Spinal cord (tissue), 10 donors: ENCODE measurements around the gene RAB1A. TPM values are rescaled to one million over a fixed set of nuclear protein-coding genes. Genes with fewer than 3 reads are reported as not detected.

Experiments
- DNase-seq, 6 donors: peaks; one replicate each; pipeline versions ENCODE4 v3.0.0 to v3.0.0-alpha.2; 2013 to 2015; ENCODE audit warnings: low spot score in 6 of 6, low read depth in 4 of 6
- H3K27ac ChIP-seq: one replicate; pipeline ENCODE4 v1.5.1; 2013; ENCODE audit warnings: low read depth, low read length, control low read depth
- H3K27me3 ChIP-seq: one replicate; pipeline ENCODE4 v1.6.1; 2013; ENCODE audit warnings: low read length; ENCODE audit not compliant: control insufficient read depth, insufficient read depth
- H3K36me3 ChIP-seq: one replicate; pipeline ENCODE4 v1.6.1; 2013; ENCODE audit warnings: low read length; ENCODE audit not compliant: control insufficient read depth, insufficient read depth
- H3K4me1 ChIP-seq: one replicate; pipeline ENCODE4 v1.6.1; 2013; ENCODE audit warnings: low read length; ENCODE audit not compliant: control insufficient read depth, insufficient read depth
- H3K4me3 ChIP-seq: one replicate; pipeline ENCODE4 v1.5.1; 2013; ENCODE audit warnings: low read depth, low read length, control low read depth
- H3K9me3 ChIP-seq: one replicate; pipeline ENCODE4 v1.6.1; 2013; ENCODE audit warnings: low read length; ENCODE audit not compliant: control insufficient read depth, insufficient read depth
- WGBS: methylation state at CpG from one replicate; pipeline ENCODE4 v1.1.5; 2013; ENCODE audit warnings: missing lambda C conversion rate; ENCODE audit not compliant: insufficient coverage; 5-methylcytosine and 5-hydroxymethylcytosine counted together
- polyA plus RNA-seq, 2 donors: library from polyadenylated mRNA; unstranded; fragments of 120-200 nt; gene quantifications; one replicate each; pipeline ENCODE4 v1.2.1, GENCODE V29; 2013; ENCODE audit not compliant: insufficient read length in 2 of 2
- total RNA-seq, 2 donors: library from RNA; depleted of rRNA in 1 of 2; stranded (reverse); fragments of 120-200 nt in 1 of 2; fragments of >200 nt in 1 of 2; gene quantifications; one replicate each; pipeline versions ENCODE4 v1.2.3 to v1.2.4, GENCODE V29; 2013 to 2014
- donor health status: healthy.

The RAB1A gene
- total and polyA plus RNA-seq, 4 donors, result 96.1 to 284 (median 185) TPM

GRCh38 chr2:65077898-65078297 is 52.0 kb downstream of the RAB1A start:
- WGBS, result 85% methylated on average over 2 of the region's 7 CpGs
- H3K27ac ChIP-seq, result no peak overlapping the region
- peaks cover 9% of the 10 kb centered on the region for H3K4me1 ChIP-seq
- DNase-seq, result no peak
- H3K36me3 ChIP-seq, result peaks cover 52% of the 10 kb centered on the region
- H3K9me3 ChIP-seq, result no peaks in the 10 kb centered on the region
- H3K27me3 ChIP-seq, result no peaks in the 10 kb centered on the region
- no peak overlapping the region for H3K4me3 ChIP-seq

GRCh38 chr2:65076345-65076710 is 53.6 kb downstream of the RAB1A start:
- peaks cover 57% of the 10 kb centered on the region for H3K36me3 ChIP-seq
- no peaks in the 10 kb centered on the region for H3K27me3 ChIP-seq
- H3K27ac ChIP-seq, result peak overlapping the region; percentile 27
- no peaks in the 10 kb centered on the region for H3K9me3 ChIP-seq
- DNase-seq, result no peak
- H3K4me1 ChIP-seq, result peaks cover 18% of the 10 kb centered on the region
- 80% methylated on average over 1 of the region's 7 CpGs for WGBS
- no peak overlapping the region for H3K4me3 ChIP-seq

GRCh38 chr2:65075605-65076344 is 54.1 kb downstream of the RAB1A start:
- Histone ChIP-seq H3K9me3 (no peaks in the 10 kb centered on the region), H3K36me3 (peaks cover 63% of the 10 kb centered on the region), H3K4me3 (no peak overlapping the region), H3K4me1 (peaks cover 16% of the 10 kb centered on the region), H3K27me3 (no peaks in the 10 kb centered on the region), H3K27ac (peak overlapping the region; percentile 35)
- 53% methylated on average over 3 of the region's 5 CpGs for WGBS
- DNase-seq, result peak in 1 of 6 donors; percentile 44

GRCh38 chr2:65075176-65075575 is 54.7 kb downstream of the RAB1A start:
- no peak for DNase-seq
- H3K27ac ChIP-seq, result peak overlapping the region; percentile 35
- H3K4me3 ChIP-seq, result no peak overlapping the region
- no peaks in the 10 kb centered on the region for H3K27me3 ChIP-seq
- H3K9me3 ChIP-seq, result no peaks in the 10 kb centered on the region
- peaks cover 20% of the 10 kb centered on the region for H3K4me1 ChIP-seq
- WGBS, result 100% methylated on average over 1 of the region's 9 CpGs
- H3K36me3 ChIP-seq, result peaks cover 65% of the 10 kb centered on the region

- no peak overlapping the region for H3K4me3 ChIP-seq
- WGBS, result 96% methylated on average over 5 of the region's 12 CpGs
Observed at GRCh38 chr2:65073879-65074565, 55.9 kb downstream of the RAB1A start.

GRCh38 chr2:65072181-65072970 is 57.5 kb downstream of the RAB1A start:
- Histone ChIP-seq H3K9me3 (no peaks in the 10 kb centered on the region), H3K4me3 (no peak overlapping the region), H3K4me1 (peaks cover 34% of the 10 kb centered on the region), H3K27ac (no peak overlapping the region), H3K36me3 (peaks cover 56% of the 10 kb centered on the region), H3K27me3 (no peaks in the 10 kb centered on the region)
- WGBS, result 95% methylated on average over 20 of the region's 20 CpGs
- no peak for DNase-seq

More at GRCh38 chr2:65073879-65074565, 55.9 kb downstream of the RAB1A start:
- H3K36me3 ChIP-seq, result peaks cover 68% of the 10 kb centered on the region
- no peak overlapping the region for H3K27ac ChIP-seq
- H3K27me3 ChIP-seq, result no peaks in the 10 kb centered on the region
- H3K4me1 ChIP-seq, result peaks cover 30% of the 10 kb centered on the region
- H3K9me3 ChIP-seq, result no peaks in the 10 kb centered on the region
- DNase-seq, result no peak

- peaks cover 34% of the 10 kb centered on the region for H3K4me1 ChIP-seq
Observed at GRCh38 chr2:65071499-65072180, 58.3 kb downstream of the RAB1A start.

GRCh38 chr2:65070856-65071255 is 59.0 kb downstream of the RAB1A start:
- 86% methylated on average over 6 of the region's 6 CpGs for WGBS
- H3K27me3 ChIP-seq, result no peaks in the 10 kb centered on the region
- H3K4me1 ChIP-seq, result peaks cover 31% of the 10 kb centered on the region
- no peaks in the 10 kb centered on the region for H3K9me3 ChIP-seq
- peak overlapping the region; percentile 15 for H3K27ac ChIP-seq
- no peak overlapping the region for H3K4me3 ChIP-seq
- DNase-seq, result no peak
- peaks cover 44% of the 10 kb centered on the region for H3K36me3 ChIP-seq

More at GRCh38 chr2:65071499-65072180, 58.3 kb downstream of the RAB1A start:
- Histone ChIP-seq H3K36me3 (peaks cover 52% of the 10 kb centered on the region), H3K4me3 (no peak overlapping the region), H3K27me3 (no peaks in the 10 kb centered on the region), H3K27ac (no peak overlapping the region), H3K9me3 (no peaks in the 10 kb centered on the region)
- no peak for DNase-seq
- 88% methylated on average over 12 of the region's 14 CpGs for WGBS

- Histone ChIP-seq H3K4me1 (peaks cover 29% of the 10 kb centered on the region), H3K27ac (peak overlapping the region; percentile 19), H3K27me3 (no peaks in the 10 kb centered on the region), H3K4me3 (no peak overlapping the region), H3K36me3 (peaks cover 44% of the 10 kb centered on the region), H3K9me3 (no peaks in the 10 kb centered on the region)
- WGBS, result 67% methylated on average over 4 of the region's 8 CpGs
- no peak for DNase-seq
Observed at GRCh38 chr2:65070172-65070830, 59.6 kb downstream of the RAB1A start.
